Heart left ventricle (tissue), 16 donors: Measurements from ENCODE around the gene PTOV1. TPM values are rescaled to one million over a fixed set of nuclear protein-coding genes. Genes with fewer than 3 reads are reported as not detected.

Source experiments
- ATAC-seq, 4 donors: fragments of 200-7000 bp; cut with Tn5 transposase; one replicate each; pipeline ENCODE4 v1.9.1; 2020 to 2022; ENCODE audit warnings: moderate library complexity in 4 of 4, mild to moderate bottlenecking in 3 of 4, moderate number of reproducible peaks in 1 of 4
- DNase-seq, 5 donors: peaks; one replicate each; pipeline ENCODE4 v3.0.0-alpha.2; 2020
- H3K27ac ChIP-seq, 12 donors: fragments of 200-600 bp; sonication (generic) in 4 of 12; one replicate each; pipeline versions ENCODE4 v1.5.0 to v1.8.0; 2016 to 2022; ENCODE audit warnings: mild to moderate bottlenecking in 2 of 12
- H3K27me3 ChIP-seq, 9 donors: fragments of 200-600 bp; sonication (generic) in 2 of 9; one replicate each; pipeline versions ENCODE4 v1.5.1 to v1.8.0; 2016 to 2022; ENCODE audit warnings: mild to moderate bottlenecking in 3 of 9
- H3K36me3 ChIP-seq, 9 donors: fragments of 200-600 bp; sonication (generic) in 2 of 9; one replicate each; pipeline versions ENCODE4 v1.5.0 to v1.8.0; 2018 to 2022; ENCODE audit warnings: mild to moderate bottlenecking in 2 of 9
- H3K4me1 ChIP-seq, 12 donors: fragments of 200-600 bp; sonication (generic) in 4 of 12; one replicate each; pipeline versions ENCODE4 v1.5.0 to v1.8.0; 2016 to 2022; ENCODE audit warnings: mild to moderate bottlenecking in 3 of 12
- H3K4me3 ChIP-seq, 12 donors: fragments of 200-600 bp; sonication (generic) in 4 of 12; one replicate each; pipeline versions ENCODE4 v1.5.0 to v1.8.0; 2017 to 2022; ENCODE audit warnings: mild to moderate bottlenecking in 9 of 12, moderate library complexity in 4 of 12
- H3K9me3 ChIP-seq, 12 donors: fragments of 200-600 bp; sonication (generic) in 4 of 12; one replicate each; pipeline versions ENCODE4 v1.5.0 to v1.8.0; 2016 to 2022; ENCODE audit warnings: mild to moderate bottlenecking in 1 of 12
- POLR2A ChIP-seq, 2 donors: fragments of 450-650 bp; IDR thresholded peaks; one replicate each; pipeline ENCODE4 v1.6.1; 2017; ENCODE audit warnings: antibody characterized with exemption in 2 of 2, mild to moderate bottlenecking in 2 of 2, moderate library complexity in 2 of 2
- WGBS, 4 donors: extraction: QIAGEN DNeasy Blood & Tissue Kit in 2 of 4; methylation state at CpG; one replicate each; pipeline versions ENCODE4 v1.1.5 to v1.1.7; 2013 to 2018; 5-methylcytosine and 5-hydroxymethylcytosine counted together
- intact Hi-C, 10 donors: fragments of 100-400 bp; cut with DNase I; formaldehyde crosslinking; loops; one replicate each; pipeline versions ENCODE4 v1.11.1 to v1.14.2; 2022
- polyA plus RNA-seq, 2 donors: library from polyadenylated mRNA; stranded (reverse); fragments of 200-250 nt; gene quantifications; one replicate each; pipeline ENCODE4 v1.2.3, GENCODE V29; 2013
- total RNA-seq, 9 donors: library from RNA; depleted of rRNA in 2 of 9; stranded (reverse); fragments of >200 nt in 2 of 9; fragmentation: NEBNext Ultra II Directional in 3 of 9; extraction: Animal tissue kit (Norgen Biotek cat#: 25700) in 3 of 9; gene quantifications; one replicate each; pipeline versions ENCODE4 v1.1.0 to v1.2.4, GENCODE V29; 2016 to 2023
- TF ChIP-seq, protein P1 (sequence below), 12 donors: fragments of 200-600 bp; sonication (generic) in 4 of 12; IDR thresholded peaks; one replicate each; pipeline versions ENCODE4 v1.5.0 to v1.8.0; 2018 to 2022; ENCODE audit warnings: antibody characterized with exemption in 12 of 12, mild to moderate bottlenecking in 5 of 12
- donor health status: ischemic (EF 13 %, LVEDD 7.1; RV severe dilation, severe dysfunction).
- donor health status: healthy with polysubstance abuse.
- donor health status: DM: no; HTN: yes; CAD: no.
- donor health status: DM: no; HTN: no; CAD: no.
- donor health status: ischemic (EF 25% LVEDD 6.9; RV normal size, moderate dysfunction).
- donor health status: ischemic (EF 25% LVEDD 5.7; RV mildly dilated, moderate dysfunction).
- donor health status: healthy.
- donor health status: DM: yes; HTN: yes; CAD: no.
- donor health status: ischemic (EF 35%, LVEDD 5.7; RV mildly dilated, moderate dysfunction).
- donor health status: nonischemic (EF 11% LVEDD 7.7; RV severe dilation, severe dysfunction).
- donor health status: DM: yes; HTN: yes; CAD: no.
- donor health status: PGD.
- donor health status: ischemic (EF 29% LVEDD 5.4; RV normal size, mild dysfunction).
- donor health status: nonischemic (EF 23%, LVEDD 6.1; RV moderate dilation, normal function).

The PTOV1 gene
- total and polyA plus RNA-seq, 11 donors = 70.9 to 135 (median 91.5) TPM

DNA sequence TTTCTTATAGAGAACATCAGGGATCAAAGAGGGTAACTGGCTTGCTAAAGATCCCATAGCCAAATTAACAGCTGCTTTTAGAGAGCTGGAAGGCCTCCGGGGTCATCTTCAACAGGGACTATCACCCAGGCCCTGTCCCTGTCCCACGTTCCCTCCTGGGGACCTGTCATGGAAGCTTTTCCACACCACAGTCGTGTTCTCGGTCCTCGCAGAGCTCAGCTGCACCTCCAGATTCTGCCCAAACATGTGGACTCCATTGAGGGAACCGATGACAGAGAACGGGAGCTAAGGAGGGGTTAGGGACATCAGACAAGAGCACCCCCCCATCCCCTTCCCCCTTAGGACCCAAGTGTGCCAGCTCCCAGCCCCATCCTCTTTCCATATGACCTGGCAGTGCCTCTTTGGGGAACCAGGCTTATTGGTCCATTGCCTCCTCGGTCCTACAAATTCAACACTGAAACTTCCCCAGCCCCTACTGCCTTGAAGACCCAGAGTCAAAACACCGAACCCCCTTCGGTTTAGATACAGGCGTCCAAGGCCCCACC is 38.4 kb upstream of the PTOV1 start:
- TF ChIP-seq, protein P1, sequence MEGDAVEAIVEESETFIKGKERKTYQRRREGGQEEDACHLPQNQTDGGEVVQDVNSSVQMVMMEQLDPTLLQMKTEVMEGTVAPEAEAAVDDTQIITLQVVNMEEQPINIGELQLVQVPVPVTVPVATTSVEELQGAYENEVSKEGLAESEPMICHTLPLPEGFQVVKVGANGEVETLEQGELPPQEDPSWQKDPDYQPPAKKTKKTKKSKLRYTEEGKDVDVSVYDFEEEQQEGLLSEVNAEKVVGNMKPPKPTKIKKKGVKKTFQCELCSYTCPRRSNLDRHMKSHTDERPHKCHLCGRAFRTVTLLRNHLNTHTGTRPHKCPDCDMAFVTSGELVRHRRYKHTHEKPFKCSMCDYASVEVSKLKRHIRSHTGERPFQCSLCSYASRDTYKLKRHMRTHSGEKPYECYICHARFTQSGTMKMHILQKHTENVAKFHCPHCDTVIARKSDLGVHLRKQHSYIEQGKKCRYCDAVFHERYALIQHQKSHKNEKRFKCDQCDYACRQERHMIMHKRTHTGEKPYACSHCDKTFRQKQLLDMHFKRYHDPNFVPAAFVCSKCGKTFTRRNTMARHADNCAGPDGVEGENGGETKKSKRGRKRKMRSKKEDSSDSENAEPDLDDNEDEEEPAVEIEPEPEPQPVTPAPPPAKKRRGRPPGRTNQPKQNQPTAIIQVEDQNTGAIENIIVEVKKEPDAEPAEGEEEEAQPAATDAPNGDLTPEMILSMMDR (IDR thresholded peaks at IDR 0.05) = no peak
- no peak for TF ChIP-seq POLR2A (IDR thresholded peaks at IDR 0.05)
- H3K36me3 ChIP-seq = peaks cover 0 to 6% (median 0%) of the 10 kb centered on the region in 9 donors
- intact Hi-C loops = loop anchor here in 5 of 10 donors (2.0 to 5.0 kb wide), 6 partner anchors 40 to 135 kb away; partner anchors contain the start of genes AP2A1 (in 2 of the 5), AKT1S1 (in 1 of the 5), PNKP (in 1 of the 5) and PRMT1 (in 1 of the 5)
- H3K4me3 ChIP-seq = peak overlapping the region; percentile 43 to 83 (median 70)
- H3K9me3 ChIP-seq = no peaks in the 10 kb centered on the region
- H3K27ac ChIP-seq = peak overlapping the region; percentile 69 to 95 (median 88)
- 32 to 48% (median 43%) methylated on average over 9 to 11 of the region's 11 CpGs for WGBS, 4 donors
- no peaks in the 10 kb centered on the region for H3K27me3 ChIP-seq
- DNase-seq = no peak
- H3K4me1 ChIP-seq = peaks cover 0 to 46% (median 25%) of the 10 kb centered on the region in 12 donors
- ATAC-seq = no peak

GRCh38 chr19:49812997-49813861 is 37.7 kb upstream of the PTOV1 start, which contains the start of gene FUZ:
FUZ (minus strand) TSS chr19:49813292; CDS start chr19:49813106, 186 bp downstream.
- H3K4me1 ChIP-seq = peaks cover 0 to 39% (median 23%) of the 10 kb centered on the region in 12 donors
- H3K36me3 ChIP-seq = no peaks in the 10 kb centered on the region
- ATAC-seq (peak; percentile 74 to 82 (median 80)), DNase-seq (peak; percentile 97 to 98 (median 97))
- no peak for TF ChIP-seq POLR2A (IDR thresholded peaks at IDR 0.05)
- TF ChIP-seq, protein P1 (IDR thresholded peaks at IDR 0.05) = peak in 9 of 12 donors; percentile 9 to 54 (median 23)
- no peaks in the 10 kb centered on the region for H3K9me3 ChIP-seq
- intact Hi-C loops = loop anchor here in 5 of 10 donors (1.0 to 5.0 kb wide), 7 partner anchors 39 to 136 kb away; partner anchors contain the start of genes AKT1S1 (in 3 of the 5), TBC1D17 (in 3 of the 5), AP2A1 (in 2 of the 5) and PNKP (in 1 of the 5)
- H3K27ac ChIP-seq = peak within 1 kb of the TSS; percentile 69 to 95 (median 88)
- no peaks in the 10 kb centered on the region for H3K27me3 ChIP-seq
- WGBS, 4 donors = 0 to 1% (median 1%) methylated on average over 30 to 45 of the region's 45 CpGs
- H3K4me3 ChIP-seq = peak within 1 kb of the TSS; percentile 43 to 83 (median 70)

- H3K9me3 ChIP-seq = no peaks in the 10 kb centered on the region
- peak overlapping the region; percentile 69 to 95 (median 88) for H3K27ac ChIP-seq
- H3K27me3 ChIP-seq = no peaks in the 10 kb centered on the region
- intact Hi-C loops = loop anchor here in 2 of 10 donors (5.0 kb wide), 3 partner anchors 38 to 137 kb away; partner anchors contain the start of genes AP2A1 (in 1 of the 2), PRMT1 (in 1 of the 2) and PTOV1 (in 1 of the 2)
- peaks cover 0 to 38% (median 21%) of the 10 kb centered on the region in 12 donors for H3K4me1 ChIP-seq
- H3K4me3 ChIP-seq = peak overlapping the region in 10 of 12 donors; percentile 63 to 83 (median 70)
- H3K36me3 ChIP-seq = no peaks in the 10 kb centered on the region
- TF ChIP-seq, protein P1 (IDR thresholded peaks at IDR 0.05) = no peak
- TF ChIP-seq POLR2A (IDR thresholded peaks at IDR 0.05) = no peak
- no peak for ATAC-seq
- WGBS, 4 donors = 56 to 89% (median 79%) methylated on average over 1 of the region's 1 CpG
- DNase-seq = no peak
Observed at GRCh38 chr19:49814010-49814409, 36.9 kb upstream of the PTOV1 start.
